HCT116 (cell line): Measurements from ENCODE around the gene CCDC137. TPM values are rescaled to one million over a fixed set of nuclear protein-coding genes. Genes with fewer than 3 reads are reported as not detected.
A peak's percentile ranks its signal among the peaks of the same experiment; 100 is the strongest.

Experiments
- ATAC-seq: fragments of 200-7000 bp; cut with Tn5 transposase; 2 replicates; pipeline ENCODE4 v1.9.1; 2020; ENCODE audit warnings: mild to moderate bottlenecking, moderate library complexity
- BruUV-seq: library from RNA; stranded (reverse); fragments of 400-500 nt; replicated peaks from 2 replicates; lab custom pipeline; 2021; lab: Mats Ljungman, UMichigan
- CTCF ChIA-PET: fragments of 300-600 bp; sonication (Branson Sonifier 250); formaldehyde crosslinking; loops from one replicate; lab custom pipeline; 2021; ENCODE audit warnings: antibody characterized with exemption; lab: Charles Lee
- POLR2A ChIA-PET: fragments of 300-600, 350-600 bp; sonication (Branson Sonifier 250); formaldehyde crosslinking; loops from one replicate; lab custom pipeline; 2021; ENCODE audit warnings: antibody characterized with exemption; lab: Charles Lee
- RAD21 ChIA-PET, 2 experiments: fragments of 300-600 bp; sonication (Branson Sonifier 250); formaldehyde crosslinking; loops; one replicate each; lab custom pipeline; 2023; ENCODE audit warnings: low total read pairs in 2 of 2; ENCODE audit not compliant: uncharacterized antibody in 2 of 2, unreplicated experiment in 2 of 2, low non-redundant PET in 1 of 2; lab: Charles Lee
- DNase-seq: peaks from one replicate; pipeline ENCODE4 v3.0.0-alpha.2; 2010; ENCODE audit warnings: low read depth, low spot score
- H2AFZ ChIP-seq: fragments of 200-600 bp; shearing (Covaris generic), sonication (generic); 2 replicates; pipeline ENCODE4 v1.6.1; 2017; ENCODE audit warnings: low read depth, mixed run types, mixed read lengths, antibody characterized with exemption, low read length; ENCODE audit not compliant: poor library complexity, severe bottlenecking
- H3K27ac ChIP-seq: 2 replicates; pipeline ENCODE4 v1.5.1; 2012; ENCODE audit warnings: low read depth, low read length
- H3K27me3 ChIP-seq: fragments of 200-600 bp; sonication (generic); 2 replicates; pipeline ENCODE4 v1.6.1; 2016; ENCODE audit warnings: mixed run types, low read length, mixed read lengths; ENCODE audit not compliant: insufficient read depth
- H3K36me3 ChIP-seq, 2 experiments: fragments of 200-500 bp in 1 of 2; fragments of 200-600 bp in 1 of 2; sonication (Bioruptor generic) in 1 of 2; sonication (generic) in 1 of 2; 2 replicates each; pipeline versions ENCODE4 v1.5.1 to v1.6.1; 2014 to 2016; ENCODE audit warnings: low read length in 2 of 2, inconsistent platforms in 1 of 2, mixed read lengths in 1 of 2, mixed run types in 1 of 2; ENCODE audit not compliant: insufficient read depth in 2 of 2, control insufficient read depth in 1 of 2
- H3K4me1 ChIP-seq, 2 experiments: fragments of 200-600 bp in 1 of 2; sonication (generic) in 1 of 2; 2 replicates each; pipeline versions ENCODE4 v1.5.1 to v1.6.1; 2012 to 2017; ENCODE audit warnings: low read length in 2 of 2, inconsistent platforms in 1 of 2, mild to moderate bottlenecking in 1 of 2, mixed read lengths in 1 of 2, mixed run types in 1 of 2, moderate library complexity in 1 of 2; ENCODE audit not compliant: insufficient read depth in 2 of 2, control insufficient read depth in 1 of 2
- H3K4me2 ChIP-seq: fragments of 200-600 bp; sonication (generic); 2 replicates; pipeline ENCODE4 v1.6.1; 2017; ENCODE audit warnings: mixed run types, low read length, mixed read lengths
- H3K4me3 ChIP-seq, 2 experiments: fragments of 200-600 bp in 1 of 2; sonication (generic) in 1 of 2; replicated peaks in 1 of 2; 2 replicates each; pipeline ENCODE4 v1.5.1; 2011 to 2016; ENCODE audit warnings: low read length in 2 of 2, control low read depth in 1 of 2, low read depth in 1 of 2, mild to moderate bottlenecking in 1 of 2, mixed read lengths in 1 of 2, mixed run types in 1 of 2
- H3K79me2 ChIP-seq: fragments of 200-600 bp; sonication (generic); 2 replicates; pipeline ENCODE4 v1.6.1; 2017; ENCODE audit warnings: mild to moderate bottlenecking, mixed run types, low read length, moderate library complexity, mixed read lengths; ENCODE audit not compliant: insufficient read depth
- H3K9ac ChIP-seq: fragments of 200-600 bp; sonication (generic); 2 replicates; pipeline ENCODE4 v1.6.1; 2016; ENCODE audit warnings: low read length, mixed read lengths
- H3K9me2 ChIP-seq: fragments of 200-600 bp; sonication (generic), shearing (Covaris generic); 2 replicates; pipeline ENCODE4 v1.6.1; 2017; ENCODE audit warnings: mixed run types, mild to moderate bottlenecking, moderate library complexity; ENCODE audit not compliant: insufficient read depth
- H3K9me3 ChIP-seq, 2 experiments: fragments of 200-500 bp in 1 of 2; fragments of 200-600 bp in 1 of 2; sonication (Bioruptor generic) in 1 of 2; sonication (generic) in 1 of 2; 2 replicates each; pipeline ENCODE4 v1.6.1; 2014 to 2017; ENCODE audit warnings: low read length in 2 of 2, mixed read lengths in 2 of 2, inconsistent platforms in 1 of 2, low read depth in 1 of 2, mild to moderate bottlenecking in 1 of 2, mixed run types in 1 of 2, moderate library complexity in 1 of 2; ENCODE audit not compliant: control insufficient read depth in 1 of 2, insufficient read depth in 1 of 2
- H4K20me1 ChIP-seq: fragments of 200-600 bp; sonication (generic), shearing (Covaris generic); 2 replicates; pipeline ENCODE4 v1.6.1; 2017; ENCODE audit warnings: mixed run types, mild to moderate bottlenecking, moderate library complexity; ENCODE audit not compliant: insufficient read depth
- CTCF ChIP-seq, 3 experiments: fragments of 200-600 bp in 1 of 3; sonication (generic) in 1 of 3; IDR thresholded peaks in 2 of 3; conservative IDR thresholded peaks in 1 of 3; 2 replicates each; pipeline ENCODE4 v1.5.1; 2012 to 2017; ENCODE audit warnings: low read depth in 2 of 3, low read length in 2 of 3, antibody characterized with exemption in 1 of 3, borderline replicate concordance in 1 of 3, control low read depth in 1 of 3, mild to moderate bottlenecking in 1 of 3, mixed read lengths in 1 of 3, mixed run types in 1 of 3, moderate library complexity in 1 of 3; ENCODE audit not compliant: insufficient read depth in 1 of 3
- POLR2A ChIP-seq: IDR thresholded peaks from 2 replicates; pipeline ENCODE4 v1.7.0; 2011; ENCODE audit warnings: borderline replicate concordance; ENCODE audit not compliant: insufficient read depth, insufficient read length; ENCODE audit errors: extremely low read depth
- intact Hi-C: fragments of 100-400 bp; cut with micrococcal nuclease; formaldehyde crosslinking; loops from 2 replicates; pipeline ENCODE4 v1.10.0; 2022
- total RNA-seq: library from RNA; stranded (reverse); gene quantifications from one replicate; pipeline ENCODE4 v1.2.1, GENCODE V29; 2021; ENCODE audit not compliant: unreplicated experiment

Gene CCDC137
- total RNA-seq, 1 experiment from 2014 or later = 77.5 TPM

- peak; percentile 43 for ATAC-seq
- Histone ChIP-seq H3K9me2 (no peaks in the 10 kb centered on the region), H3K4me3 (peak overlapping the region; percentile 68), H3K4me1 (peaks cover 13 to 27% of the 10 kb centered on the region in 2 experiments), H4K20me1 (no peaks in the 10 kb centered on the region; the same call in 1 of the 2 replicates), H3K27ac (peak overlapping the region; percentile 98), H2AFZ (no peak overlapping the region), H3K79me2 (peaks cover 93% of the 10 kb centered on the region), H3K36me3 (peaks cover 27 to 60% of the 10 kb centered on the region in 2 experiments), H3K9me3 (no peaks in the 10 kb centered on the region), H3K9ac (peak overlapping the region; percentile 95), H3K27me3 (no peaks in the 10 kb centered on the region), H3K4me2 (peak overlapping the region; percentile 89)
- CTCF ChIA-PET = interaction anchor here (1.0 kb wide), 1 partner anchor 34 kb away, joined by 3 read pairs; no protein-coding TSS in a partner anchor
- no peak for DNase-seq
- POLR2A ChIA-PET = interaction anchor here (0.8 to 3.5 kb wide), 2 partner anchors 18 to 28 kb away, joined by 3 to 33 read pairs; partner anchors contain the start of genes ARL16 and HGS
- RAD21 ChIA-PET = interaction anchor here in 1 of 2 experiments (1.5 kb wide), 1 partner anchor 18 kb away, joined by 4 read pairs; the partner anchor contains the start of genes ARL16 and HGS
- intact Hi-C loops = loop anchor here (2.0 kb wide), 1 partner anchor 19 kb away; the partner anchor contains the start of gene ARL16
- TF ChIP-seq CTCF (IDR thresholded peaks at IDR 0.05 in 2 of 3, conservative IDR thresholded peaks at IDR 0.05 in 1 of 3; ENCODE audit: borderline replicate concordance in 1 of 3, insufficient read depth in 1 of 3, low read depth in 2 of 3, low read length in 2 of 3) = peak in 2 of 3 experiments; percentile 30 to 32; a peak in 4 of 6 replicates
- TF ChIP-seq POLR2A = no peak
- no TSS peak for BruUV-seq
Observed at GRCh38 chr17:81701288-81702071, 34.9 kb downstream of the CCDC137 start.
